HFFc6 (cell line): Measurements from ENCODE around the gene FCF1. TPM values are rescaled to one million over a fixed set of nuclear protein-coding genes. Genes with fewer than 3 reads are reported as not detected.

Experiments used
- DNase-seq: peaks from one replicate; pipeline ENCODE4 v3.0.0-alpha.2; 2018
- H3K27ac Mint-ChIP-seq: 2 replicates; pipeline ENCODE4 v1.8.0; 2020; ENCODE audit warnings: mild to moderate bottlenecking, mixed read lengths
- H3K27me3 Mint-ChIP-seq: 2 replicates; pipeline ENCODE4 v1.8.0; 2021; ENCODE audit warnings: mild to moderate bottlenecking, moderate library complexity, mixed read lengths; ENCODE audit not compliant: insufficient read depth
- H3K36me3 Mint-ChIP-seq: 2 replicates; pipeline ENCODE4 v1.8.0; 2021; ENCODE audit warnings: low read depth, mixed read lengths
- H3K4me1 Mint-ChIP-seq: 2 replicates; pipeline ENCODE4 v1.8.0; 2020; ENCODE audit warnings: low read depth, mixed read lengths
- H3K4me3 Mint-ChIP-seq: 2 replicates; pipeline ENCODE4 v1.8.0; 2020; ENCODE audit warnings: mild to moderate bottlenecking, moderate library complexity, mixed read lengths
- H3K9me3 Mint-ChIP-seq: 2 replicates; pipeline ENCODE4 v1.8.0; 2020; ENCODE audit warnings: mild to moderate bottlenecking, mixed read lengths
- CTCF ChIP-seq: fragments of 200-600 bp; sonication (generic); IDR thresholded peaks from 2 replicates; pipeline ENCODE4 v1.5.0; 2021; ENCODE audit warnings: antibody characterized with exemption, mild to moderate bottlenecking
- total RNA-seq, 6 experiments: library from RNA; stranded (reverse); fragmentation: NEBNext Ultra II Directional; extraction: Animal tissue kit (Norgen Biotek cat#: 25700); gene quantifications; 2 replicates in 1 of 6; 3 replicates in 5 of 6; pipeline ENCODE4 v1.2.3, GENCODE V29; 2021

The FCF1 gene
- total RNA-seq, 6 experiments from 2014 or later: 69.7 to 87.4 (median 79.6) TPM

DNA sequence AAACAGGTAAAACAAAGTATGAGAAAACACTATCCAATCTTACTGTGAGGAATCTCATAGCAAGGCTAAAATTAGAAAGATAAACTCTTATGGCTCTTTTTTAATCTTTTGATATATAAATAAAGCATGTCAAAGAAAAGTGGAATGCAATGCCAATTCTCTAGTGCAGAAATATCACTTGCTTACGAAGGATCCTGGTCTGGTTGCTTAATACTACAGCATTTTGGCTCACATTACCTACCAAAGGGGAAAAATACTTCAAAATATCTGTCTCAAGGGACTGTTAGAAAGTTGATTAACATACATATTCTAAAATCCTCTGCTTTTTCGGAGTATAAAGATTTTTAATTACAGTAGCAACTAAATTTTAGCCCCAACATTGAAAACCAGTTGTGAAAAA is 21.5 kb upstream of the FCF1 start:
- no peak for TF ChIP-seq CTCF
- DNase-seq: no peak
- no peak overlapping the region for H3K27ac Mint-ChIP-seq
- H3K27me3 Mint-ChIP-seq: no peaks in the 10 kb centered on the region
- peaks cover 34% of the 10 kb centered on the region for H3K36me3 Mint-ChIP-seq
- H3K4me3 Mint-ChIP-seq: no peak overlapping the region
- peaks cover 13% of the 10 kb centered on the region for H3K4me1 Mint-ChIP-seq
- H3K9me3 Mint-ChIP-seq: no peaks in the 10 kb centered on the region

DNA sequence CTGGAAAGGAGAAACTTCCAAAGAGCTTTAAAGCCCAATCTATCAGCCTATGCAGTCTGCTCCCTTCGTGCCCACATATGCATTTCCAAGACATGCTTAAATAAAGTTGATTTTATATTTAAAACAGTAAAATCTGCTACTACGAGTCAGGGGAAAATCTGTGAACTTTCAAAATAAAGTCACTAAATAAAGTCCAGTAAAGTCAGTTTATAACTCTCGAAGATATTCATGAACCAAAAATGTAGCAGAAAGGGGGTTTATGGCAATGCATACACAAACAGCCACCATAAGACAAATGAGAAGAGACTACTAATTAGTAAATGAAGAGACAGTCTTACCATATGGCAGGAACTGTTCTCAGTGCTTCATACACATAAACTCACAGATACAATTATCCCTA is 19.8 kb upstream of the FCF1 start:
- Mint-ChIP-seq H3K9me3 (no peaks in the 10 kb centered on the region), H3K27ac (no peak overlapping the region), H3K36me3 (peaks cover 33% of the 10 kb centered on the region), H3K4me3 (no peak overlapping the region), H3K27me3 (no peaks in the 10 kb centered on the region), H3K4me1 (peaks cover 28% of the 10 kb centered on the region)
- DNase-seq: no peak
- TF ChIP-seq CTCF: no peak

DNA sequence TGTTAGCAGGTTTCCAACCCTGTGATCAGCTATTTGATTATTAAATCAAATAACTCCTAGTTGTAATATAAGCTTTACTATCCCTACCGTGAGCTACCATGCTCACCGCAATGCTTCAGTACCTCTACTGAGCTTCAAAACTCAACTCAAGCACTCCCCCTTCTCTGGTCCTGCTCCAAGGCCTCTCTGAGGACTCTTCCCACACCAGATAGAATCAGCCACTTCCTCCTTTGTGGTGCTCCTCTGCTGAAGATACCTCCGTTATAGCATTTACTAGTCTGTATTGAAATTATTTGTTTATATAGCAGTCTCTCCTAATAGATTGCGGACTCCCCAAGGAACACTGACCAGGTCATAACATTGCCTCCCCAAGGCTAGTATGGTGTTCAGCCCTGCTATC is 17.5 kb upstream of the FCF1 start:
- Mint-ChIP-seq H3K27me3 (peaks cover 2% of the 10 kb centered on the region; the same call in 1 of the 2 replicates), H3K4me3 (no peak overlapping the region), H3K36me3 (peaks cover 29% of the 10 kb centered on the region), H3K4me1 (peaks cover 39% of the 10 kb centered on the region), H3K27ac (no peak overlapping the region), H3K9me3 (no peaks in the 10 kb centered on the region)
- DNase-seq: no peak
- TF ChIP-seq CTCF: no peak

- Mint-ChIP-seq H3K36me3 (peaks cover 35% of the 10 kb centered on the region), H3K4me1 (peaks cover 39% of the 10 kb centered on the region), H3K27ac (peak overlapping the region; percentile 85), H3K27me3 (peaks cover 2% of the 10 kb centered on the region; the same call in 1 of the 2 replicates), H3K4me3 (peak overlapping the region; percentile 29; the same call in 1 of the 2 replicates), H3K9me3 (peaks cover 8% of the 10 kb centered on the region)
- no peak for TF ChIP-seq CTCF
- DNase-seq: no peak
Measured at GRCh38 chr14:74697011-74697410, 15.9 kb upstream of the FCF1 start.

- Mint-ChIP-seq H3K27me3 (peaks cover 2% of the 10 kb centered on the region; the same call in 1 of the 2 replicates), H3K4me3 (peak overlapping the region; percentile 29), H3K36me3 (peaks cover 40% of the 10 kb centered on the region), H3K9me3 (peaks cover 14% of the 10 kb centered on the region), H3K27ac (peak overlapping the region; percentile 85), H3K4me1 (peaks cover 39% of the 10 kb centered on the region)
- peak; percentile 95 for DNase-seq
- no peak for TF ChIP-seq CTCF
Measured at GRCh38 chr14:74697543-74697942, 15.4 kb upstream of the FCF1 start.

DNA sequence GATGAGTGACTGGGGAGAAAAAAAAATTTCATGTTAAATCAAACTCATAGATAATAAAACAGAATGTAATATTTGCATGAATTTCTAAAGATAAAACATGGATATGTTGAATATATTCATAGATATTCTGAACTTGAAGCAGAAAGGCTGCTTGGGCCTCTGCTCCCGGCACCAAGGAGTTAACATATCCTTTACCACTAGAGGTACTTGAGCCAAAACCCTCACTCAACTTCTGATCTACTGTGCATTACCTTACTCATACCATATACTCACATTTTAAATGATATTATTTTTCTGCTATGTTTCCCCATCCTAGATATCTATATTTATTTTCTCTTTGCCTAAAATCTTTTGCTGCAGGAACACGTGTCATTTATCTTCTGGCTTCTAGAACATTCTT is 15.0 kb upstream of the FCF1 start:
- peaks cover 18% of the 10 kb centered on the region for H3K9me3 Mint-ChIP-seq
- peak; percentile 55 for TF ChIP-seq CTCF

More for the DNA sequence above, 15.0 kb upstream of the FCF1 start:
- Mint-ChIP-seq H3K27me3 (peaks cover 2% of the 10 kb centered on the region), H3K4me3 (peak overlapping the region; percentile 29), H3K4me1 (peaks cover 39% of the 10 kb centered on the region), H3K36me3 (peaks cover 45% of the 10 kb centered on the region), H3K27ac (peak overlapping the region; percentile 85)
- DNase-seq: no peak
